ENCODE data around the gene GALNT10.

GALNT10 gene

GRCh38 chr5:154236536-154237375 lies 46.2 kb downstream of the GALNT10 start:
- DNase-seq (ENCODE audit: low read depth), result no peak

- DNase-seq (ENCODE audit: low read depth), result no peak
Measured at GRCh38 chr5:154237376-154237743, 46.8 kb downstream of the GALNT10 start.

- DNase-seq (ENCODE audit: low read depth), result no peak
Measured at GRCh38 chr5:154237946-154238345, 47.4 kb downstream of the GALNT10 start.

GRCh38 chr5:154238776-154239481 lies 48.4 kb downstream of the GALNT10 start:
- no peak for DNase-seq (ENCODE audit: low read depth)

GRCh38 chr5:154240595-154240994 lies 50.1 kb downstream of the GALNT10 start:
- DNase-seq (ENCODE audit: low read depth), result no peak

- no peak for DNase-seq (ENCODE audit: low read depth)
Measured at GRCh38 chr5:154241021-154241420, 50.5 kb downstream of the GALNT10 start.

GRCh38 chr5:154242442-154242841 lies 51.9 kb downstream of the GALNT10 start:
- DNase-seq (ENCODE audit: low read depth), result no peak

- DNase-seq (ENCODE audit: low read depth), result no peak
Measured at GRCh38 chr5:154242964-154243376, 52.4 kb downstream of the GALNT10 start.

GRCh38 chr5:154243736-154244135 lies 53.2 kb downstream of the GALNT10 start:
- DNase-seq (ENCODE audit: low read depth), result no peak

GRCh38 chr5:154244476-154244875 lies 53.9 kb downstream of the GALNT10 start:
- DNase-seq (ENCODE audit: low read depth), result no peak

GRCh38 chr5:154248691-154249090 lies 58.2 kb downstream of the GALNT10 start:
- no peak for DNase-seq (ENCODE audit: low read depth)

GRCh38 chr5:154249826-154250225 lies 59.3 kb downstream of the GALNT10 start:
- no peak for DNase-seq (ENCODE audit: low read depth)

- DNase-seq (ENCODE audit: low read depth), result no peak
Measured at GRCh38 chr5:154251529-154251928, 61.0 kb downstream of the GALNT10 start.

GRCh38 chr5:154253807-154254206 lies 63.3 kb downstream of the GALNT10 start:
- no peak for DNase-seq (ENCODE audit: low read depth)

GRCh38 chr5:154254896-154255295 lies 64.4 kb downstream of the GALNT10 start:
- no peak for DNase-seq (ENCODE audit: low read depth)

GRCh38 chr5:154257046-154257445 lies 66.5 kb downstream of the GALNT10 start:
- no peak for DNase-seq (ENCODE audit: low read depth)

GRCh38 chr5:154258531-154259217 lies 68.1 kb downstream of the GALNT10 start:
- no peak for DNase-seq (ENCODE audit: low read depth)

GRCh38 chr5:154260224-154260927 lies 69.8 kb downstream of the GALNT10 start:
- DNase-seq (ENCODE audit: low read depth), result no peak

GRCh38 chr5:154262342-154262741 lies 71.8 kb downstream of the GALNT10 start:
- DNase-seq (ENCODE audit: low read depth), result no peak

- no peak for DNase-seq (ENCODE audit: low read depth)
Measured at GRCh38 chr5:154264549-154265196, 74.1 kb downstream of the GALNT10 start.

GRCh38 chr5:154265197-154265773 lies 74.8 kb downstream of the GALNT10 start:
- no peak for DNase-seq (ENCODE audit: low read depth)
